K562 (cell line): ENCODE data around the gene DNA2. TPM values are rescaled to one million over a fixed set of nuclear protein-coding genes. Genes with fewer than 3 reads are reported as not detected.

Experiments used
- ATAC-seq: fragments of 200-7000 bp; cut with Tn5 transposase; 3 replicates; pipeline ENCODE4 v1.9.1; 2020; ENCODE audit warnings: moderate library complexity
- BruUV-seq: library from RNA; stranded (reverse); fragments of 400-500 nt; replicated peaks from 2 replicates; lab custom pipeline; 2021; lab: Mats Ljungman, UMichigan
- CTCF ChIA-PET: fragments of 300-600 bp; formaldehyde crosslinking; extraction: SDS; loops from one replicate; lab custom pipeline; 2021; ENCODE audit warnings: low intra/inter-chr PET ratio; lab: Yijun Ruan, JAX
- POLR2A ChIA-PET: fragments of 300-600, 350-650 bp; sonication (Branson Sonifier 250); formaldehyde crosslinking; extraction: SDS; loops from one replicate; lab custom pipeline; 2021; ENCODE audit warnings: antibody characterized with exemption, inconsistent platforms; lab: Yijun Ruan, JAX
- DNase-seq, 4 experiments: peaks; one replicate each; pipeline versions ENCODE4 v3.0.0 to v3.0.0-alpha.2; 2011 to 2018; ENCODE audit warnings: low spot score in 3 of 4, mixed read lengths in 3 of 4; ENCODE audit errors: extremely low read depth in 1 of 4
- FAIRE-seq: peaks from 2 replicates; lab custom pipeline; 2011; peaks lifted over from hg19 to GRCh38; lab: Jason Lieb, UNC
- H2AFZ ChIP-seq: 2 replicates; pipeline ENCODE4 v1.6.0; 2011; ENCODE audit warnings: low read depth, low read length, control low read depth, inconsistent platforms
- H3K27ac ChIP-seq: fragments of 200-600 bp; 3 replicates; pipeline ENCODE4 v1.8.0; 2011; ENCODE audit warnings: low read depth, mild to moderate bottlenecking, control low read depth, inconsistent platforms, low read length, moderate library complexity, mixed read lengths; ENCODE audit errors: extremely low read depth
- H3K27me3 ChIP-seq, 2 experiments: fragments of 300-600 bp in 1 of 2; 2 replicates in 1 of 2; 3 replicates in 1 of 2; pipeline versions ENCODE4 v1.6.0 to v1.8.0; 2011; ENCODE audit warnings: inconsistent platforms in 2 of 2, low read length in 2 of 2, mild to moderate bottlenecking in 1 of 2, mixed read lengths in 1 of 2, moderate library complexity in 1 of 2; ENCODE audit not compliant: control insufficient read depth in 2 of 2, insufficient read depth in 2 of 2
- H3K36me3 ChIP-seq: fragments of 300-600 bp; 3 replicates; pipeline ENCODE4 v1.8.0; 2011; ENCODE audit warnings: mild to moderate bottlenecking, low read length, inconsistent platforms; ENCODE audit not compliant: control insufficient read depth, insufficient read depth
- H3K4me1 ChIP-seq, 2 experiments: fragments of 200-600 bp in 1 of 2; replicated peaks in 1 of 2; 2 replicates in 1 of 2; 3 replicates in 1 of 2; pipeline versions ENCODE4 v1.5.1 to v1.8.0; 2011; ENCODE audit warnings: inconsistent platforms in 2 of 2, low read length in 2 of 2, mild to moderate bottlenecking in 1 of 2, mixed read lengths in 1 of 2, moderate library complexity in 1 of 2; ENCODE audit not compliant: control insufficient read depth in 2 of 2, insufficient read depth in 2 of 2
- H3K4me2 ChIP-seq: 2 replicates; pipeline ENCODE4 v1.6.1; 2011; ENCODE audit warnings: low read length, control low read depth, inconsistent platforms, mixed read lengths; ENCODE audit not compliant: insufficient read depth
- H3K4me3 ChIP-seq: fragments of 200-600 bp; sonication (generic), shearing (Covaris generic); 2 replicates; pipeline ENCODE4 v1.5.1; 2016; ENCODE audit warnings: control low read depth, inconsistent platforms
- H3K79me2 ChIP-seq: fragments of 200-600 bp; 3 replicates; pipeline ENCODE4 v1.8.0; 2011; ENCODE audit warnings: low read length, inconsistent platforms; ENCODE audit not compliant: control insufficient read depth, insufficient read depth
- H3K9ac ChIP-seq, 2 experiments: 2 replicates each; pipeline versions ENCODE4 v1.6.0 to v1.6.1; 2011; ENCODE audit warnings: low read depth in 2 of 2, low read length in 2 of 2, control low read depth in 1 of 2, inconsistent platforms in 1 of 2, mild to moderate bottlenecking in 1 of 2, mixed read lengths in 1 of 2; ENCODE audit not compliant: insufficient read depth in 1 of 2
- H3K9me1 ChIP-seq: one replicate; pipeline ENCODE4 v1.6.0; 2011; ENCODE audit warnings: inconsistent platforms, mild to moderate bottlenecking, low read length, moderate library complexity; ENCODE audit not compliant: control insufficient read depth, insufficient read depth
- H3K9me3 ChIP-seq: replicated peaks from 2 replicates; pipeline ENCODE4 v1.5.1; 2011; ENCODE audit warnings: low read depth, low read length, inconsistent platforms; ENCODE audit not compliant: control insufficient read depth, insufficient read depth
- H4K20me1 ChIP-seq: replicated peaks from 2 replicates; pipeline ENCODE4 v1.6.1; 2011; ENCODE audit warnings: low read length, inconsistent platforms, mixed read lengths; ENCODE audit not compliant: control insufficient read depth, insufficient read depth
- BACH1 ChIP-seq: fragments of 200-800 bp; sonication (Bioruptor generic); IDR thresholded peaks from 2 replicates; pipeline ENCODE4 v1.6.1; 2016; ENCODE audit warnings: missing genetic modification characterization, missing compliant biosample characterization
- CEBPG ChIP-seq, 3 experiments: fragments of 200-800 bp in 1 of 3; sonication (Bioruptor generic) in 1 of 3; sonication (generic) in 1 of 3; formaldehyde crosslinking in 1 of 3; IDR thresholded peaks in 2 of 3; conservative IDR thresholded peaks in 1 of 3; 2 replicates each; pipeline versions ENCODE4 v1.6.1 to v1.8.0; 2016 to 2022; ENCODE audit warnings: missing compliant biosample characterization in 2 of 3, missing genetic modification characterization in 2 of 3, mild to moderate bottlenecking in 1 of 3, missing genetic modification reagents in 1 of 3
- DACH1 ChIP-seq: fragments of 450-650 bp; IDR thresholded peaks from 2 replicates; pipeline ENCODE4 v1.6.1; 2018; ENCODE audit not compliant: partially characterized antibody
- ELF1 ChIP-seq: fragments of 200-800 bp; sonication (Bioruptor generic); IDR thresholded peaks from 2 replicates; pipeline ENCODE4 v1.6.1; 2016; ENCODE audit warnings: missing genetic modification characterization, missing compliant biosample characterization
- GABPA ChIP-seq: fragments of 200-800 bp; sonication (Bioruptor generic); conservative IDR thresholded peaks from 2 replicates; pipeline ENCODE4 v1.6.1; 2016; ENCODE audit warnings: low read depth, missing genetic modification characterization, missing compliant biosample characterization
- HOXB6 ChIP-seq: fragments of 250-450 bp; sonication (Bioruptor Pico); IDR thresholded peaks from 2 replicates; pipeline ENCODE4 v1.5.1; 2022; ENCODE audit warnings: mild to moderate bottlenecking, borderline replicate concordance
- KDM1A ChIP-seq, 2 experiments: fragments of 450-650 bp; IDR thresholded peaks; 2 replicates each; pipeline ENCODE4 v1.6.1; 2016; ENCODE audit warnings: mild to moderate bottlenecking in 2 of 2
- KLF6 ChIP-seq: fragments of 250-450 bp; sonication (Bioruptor Pico); IDR thresholded peaks from 2 replicates; pipeline ENCODE4 v1.4.0; 2020; ENCODE audit warnings: mild to moderate bottlenecking, moderate library complexity, borderline replicate concordance
- NEUROD1 ChIP-seq: fragments of 150-350 bp; IDR thresholded peaks from 2 replicates; pipeline ENCODE4 v1.6.1; 2014; ENCODE audit warnings: borderline replicate concordance, low read length, low read depth; ENCODE audit not compliant: partially characterized antibody
- NFATC3 ChIP-seq: fragments of 450-650 bp; IDR thresholded peaks from 2 replicates; pipeline ENCODE4 v1.6.1; 2017; ENCODE audit warnings: mild to moderate bottlenecking
- PCBP1 ChIP-seq: fragments of 200-400 bp; formaldehyde crosslinking; IDR thresholded peaks from 2 replicates; pipeline ENCODE4 v1.6.1; 2018; ENCODE audit warnings: mild to moderate bottlenecking, low read depth, low read length; ENCODE audit not compliant: poor library complexity, severe bottlenecking
- RBM25 ChIP-seq: fragments of 200-400 bp; formaldehyde crosslinking; IDR thresholded peaks from 2 replicates; pipeline ENCODE4 v1.6.1; 2018; ENCODE audit warnings: low read length, low read depth, moderate library complexity; ENCODE audit not compliant: severe bottlenecking
- ZBTB17 ChIP-seq: fragments of 450-650 bp; formaldehyde crosslinking; IDR thresholded peaks from 2 replicates; pipeline ENCODE4 v1.4.0; 2020; ENCODE audit warnings: mild to moderate bottlenecking
- ZFP1 ChIP-seq: fragments of 450-650 bp; formaldehyde crosslinking; IDR thresholded peaks from 2 replicates; pipeline ENCODE4 v1.4.0; 2020; ENCODE audit warnings: mild to moderate bottlenecking, mixed read lengths
- ZNF121 ChIP-seq: sonication (generic); formaldehyde crosslinking; conservative IDR thresholded peaks from 2 replicates; pipeline ENCODE4 v1.8.0; 2022; ENCODE audit warnings: missing genetic modification reagents
- ZNF184 ChIP-seq: sonication (generic); formaldehyde crosslinking; IDR thresholded peaks from 2 replicates; pipeline ENCODE4 v1.5.0; 2020; ENCODE audit warnings: missing genetic modification reagents
- ZNF239 ChIP-seq: fragments of 250-450 bp; sonication (Bioruptor Pico); IDR thresholded peaks from 2 replicates; pipeline ENCODE4 v1.4.0; 2020; ENCODE audit warnings: mild to moderate bottlenecking
- ZNF253 ChIP-seq: fragments of 250-450 bp; sonication (Bioruptor Pico); conservative IDR thresholded peaks from 2 replicates; pipeline ENCODE4 v1.6.1; 2021; ENCODE audit warnings: mild to moderate bottlenecking
- ZNF583 ChIP-seq: fragments of 250-450 bp; sonication (Bioruptor Pico); IDR thresholded peaks from 2 replicates; pipeline ENCODE4 v1.4.0; 2020
- WGBS: fragments of 100-300 bp; shearing (Covaris generic); methylation state at CpG from one replicate; pipeline ENCODE4 v1.1.6; 2016; ENCODE audit warnings: low coverage, mixed read lengths; ENCODE audit not compliant: insufficient coverage; ENCODE audit errors: missing lambda C conversion rate; 5-methylcytosine and 5-hydroxymethylcytosine counted together
- in situ Hi-C: fragments of 300-500 bp; cut with MboI; formaldehyde crosslinking; loops from 4 replicates; pipeline ENCODE4 v1.15.0; 2018; ENCODE audit warnings: inconsistent platforms, mixed read lengths
- intact Hi-C: fragments of 100-400 bp; cut with micrococcal nuclease; formaldehyde crosslinking; loops from 2 replicates; pipeline ENCODE4 v1.14.2; 2022
- polyA plus RNA-seq, 8 experiments: library from polyadenylated mRNA; depleted of rRNA in 4 of 8; stranded (reverse) in 5 of 8; unstranded in 3 of 8; fragments of >200 nt; fragmentation: Nextera tagmentation in 2 of 8; fragmentation: Illumina TruSeq in 1 of 8; extraction: Ambion mirVana in 2 of 8; extraction: Trizol in 1 of 8; gene quantifications; 2 replicates each; pipeline versions ENCODE4 v1.2.1 to v1.2.3, GENCODE V29; 2011 to 2014; ENCODE audit warnings: inconsistent platforms in 1 of 8, missing spikeins in 1 of 8
- total RNA-seq, 7 experiments: library from RNA; depleted of rRNA in 6 of 7; stranded (reverse); fragments of >200 nt in 6 of 7; fragmentation: Illumina TruSeq in 2 of 7; extraction: Trizol in 2 of 7; gene quantifications; 2 replicates each; pipeline versions ENCODE4 v1.2.1 to v1.2.3, GENCODE V29; 2011 to 2021; ENCODE audit warnings: low replicate concordance in 1 of 7
- TF ChIP-seq, protein P1 (sequence below): sonication (generic); formaldehyde crosslinking; IDR thresholded peaks from 2 replicates; pipeline ENCODE4 v1.8.1; 2023; ENCODE audit warnings: mild to moderate bottlenecking, missing genetic modification reagents

The DNA2 gene
- total and polyA plus RNA-seq, 9 of the 15 experiments (the other 6 are each of a cell fraction or from before 2014, with no cell fraction given) = 24.6 to 51.4 (median 40.8) TPM

GRCh38 chr10:68403701-68404100, 68.1 kb downstream of the DNA2 start (continued):
- TF ChIP-seq CEBPG (CRISPR knock-in tag; IDR thresholded peaks at IDR 0.05) (no peak), CEBPG (tag; conservative IDR thresholded peaks at IDR 0.05 in 1 of 2, IDR thresholded peaks at IDR 0.05 in 1 of 2) (0 out of 4 replicates have a peak, but pooled peaks of 1 of the 2 experiments have one; percentile 10), ZBTB17 (CRISPR knock-in tag) (no peak), DACH1 (peak; percentile 11), RBM25 (peak; percentile 31), ZNF583 (CRISPR knock-in tag) (no peak), BACH1 (tag) (no peak), GABPA (tag) (no peak)
- TF ChIP-seq, protein P1, sequence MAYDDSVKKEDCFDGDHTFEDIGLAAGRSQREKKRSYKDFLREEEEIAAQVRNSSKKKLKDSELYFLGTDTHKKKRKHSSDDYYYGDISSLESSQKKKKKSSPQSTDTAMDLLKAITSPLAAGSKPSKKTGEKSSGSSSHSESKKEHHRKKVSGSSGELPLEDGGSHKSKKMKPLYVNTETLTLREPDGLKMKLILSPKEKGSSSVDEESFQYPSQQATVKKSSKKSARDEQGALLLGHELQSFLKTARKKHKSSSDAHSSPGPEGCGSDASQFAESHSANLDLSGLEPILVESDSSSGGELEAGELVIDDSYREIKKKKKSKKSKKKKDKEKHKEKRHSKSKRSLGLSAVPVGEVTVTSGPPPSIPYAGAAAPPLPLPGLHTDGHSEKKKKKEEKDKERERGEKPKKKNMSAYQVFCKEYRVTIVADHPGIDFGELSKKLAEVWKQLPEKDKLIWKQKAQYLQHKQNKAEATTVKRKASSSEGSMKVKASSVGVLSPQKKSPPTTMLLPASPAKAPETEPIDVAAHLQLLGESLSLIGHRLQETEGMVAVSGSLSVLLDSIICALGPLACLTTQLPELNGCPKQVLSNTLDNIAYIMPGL (CRISPR knock-in tag) = no peak

DNA sequence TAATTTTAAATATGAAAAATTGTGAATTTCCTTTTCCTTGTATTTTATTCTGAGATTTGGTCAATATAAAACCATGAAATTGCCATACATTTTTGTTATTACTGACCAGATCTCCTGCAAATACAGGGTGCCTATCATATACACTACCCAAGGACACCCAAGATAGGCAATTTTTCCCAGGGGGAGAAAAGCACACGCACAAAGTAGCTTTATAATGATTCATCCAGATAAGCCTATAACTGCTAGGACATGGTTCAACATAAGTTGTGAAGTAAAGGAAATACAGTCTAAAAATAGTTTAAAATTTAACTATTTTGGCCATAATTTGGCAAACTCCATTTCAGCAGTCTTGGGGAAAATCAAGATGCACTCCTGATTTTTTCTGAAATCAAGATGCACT, 69.5 kb downstream of the DNA2 start:
- Histone ChIP-seq H3K27ac (no peak overlapping the region), H3K9me1 (no peaks in the 10 kb centered on the region), H3K9me3 (no peaks in the 10 kb centered on the region), H3K4me2 (no peak overlapping the region), H3K4me3 (no peak overlapping the region), H3K36me3 (peaks cover 31% of the 10 kb centered on the region; the same call in 2 of the 3 replicates), H4K20me1 (peaks cover 14% of the 10 kb centered on the region), H3K79me2 (peaks cover 45% of the 10 kb centered on the region), H3K4me1 (peaks cover 14 to 16% of the 10 kb centered on the region in 2 experiments; a peak in 4 of 5 replicates), H3K27me3 (no peaks in the 10 kb centered on the region), H2AFZ (no peak overlapping the region), H3K9ac (no peak overlapping the region)
- no TSS peak for BruUV-seq
- WGBS = 19% methylated on average over 1 of the region's 1 CpG
- DNase-seq (no peak), FAIRE-seq (no peak), ATAC-seq (no peak)
- in situ Hi-C loops = no loop called here
- CTCF ChIA-PET = interaction anchor here (0.5 kb wide), 1 partner anchor 1018 kb away, joined by 4 read pairs; no protein-coding TSS in a partner anchor
- POLR2A ChIA-PET = interaction anchor here (0.6 to 1.7 kb wide), 3 partner anchors 11 to 322 kb away, joined by 4 read pairs; no protein-coding TSS in a partner anchor
- intact Hi-C loops = no loop called here
- TF ChIP-seq ZNF184 (CRISPR knock-in tag) = no peak
- TF ChIP-seq NFATC3 = no peak
- no peak for TF ChIP-seq HOXB6
- no peak for TF ChIP-seq KDM1A (IDR thresholded peaks at IDR 0.05)
- TF ChIP-seq KLF6 = no peak
- TF ChIP-seq ZNF239 (CRISPR knock-in tag) = no peak
- no peak for TF ChIP-seq ZNF253 (CRISPR knock-in tag)
- no peak for TF ChIP-seq NEUROD1
- TF ChIP-seq ZNF121 = no peak
- no peak for TF ChIP-seq PCBP1
- no peak for TF ChIP-seq ELF1 (tag)
- no peak for TF ChIP-seq ZFP1 (CRISPR knock-in tag)
